Neuron (in vitro differentiated cells): Measurements from ENCODE around the gene DYRK1A.

ENCODE experiments used
- H2AFZ ChIP-seq: one replicate; pipeline ENCODE4 v1.6.1; 2013; ENCODE audit warnings: low read depth, mild to moderate bottlenecking, inconsistent platforms, low read length, moderate library complexity
- H3K27me3 ChIP-seq: one replicate; pipeline ENCODE4 v1.6.1; 2013; ENCODE audit warnings: low read length; ENCODE audit not compliant: insufficient read depth
- H3K36me3 ChIP-seq: one replicate; pipeline ENCODE4 v1.6.1; 2013; ENCODE audit warnings: low read length; ENCODE audit not compliant: insufficient read depth
- H3K4me1 ChIP-seq: one replicate; pipeline ENCODE4 v1.6.1; 2013; ENCODE audit warnings: low read length; ENCODE audit not compliant: insufficient read depth
- H3K4me3 ChIP-seq: 2 replicates; pipeline ENCODE4 v1.5.1; 2013; ENCODE audit warnings: mild to moderate bottlenecking, low read length, moderate library complexity
- H3K9me3 ChIP-seq: one replicate; pipeline ENCODE4 v1.6.1; 2013; ENCODE audit warnings: low read length

The DYRK1A gene

DNA sequence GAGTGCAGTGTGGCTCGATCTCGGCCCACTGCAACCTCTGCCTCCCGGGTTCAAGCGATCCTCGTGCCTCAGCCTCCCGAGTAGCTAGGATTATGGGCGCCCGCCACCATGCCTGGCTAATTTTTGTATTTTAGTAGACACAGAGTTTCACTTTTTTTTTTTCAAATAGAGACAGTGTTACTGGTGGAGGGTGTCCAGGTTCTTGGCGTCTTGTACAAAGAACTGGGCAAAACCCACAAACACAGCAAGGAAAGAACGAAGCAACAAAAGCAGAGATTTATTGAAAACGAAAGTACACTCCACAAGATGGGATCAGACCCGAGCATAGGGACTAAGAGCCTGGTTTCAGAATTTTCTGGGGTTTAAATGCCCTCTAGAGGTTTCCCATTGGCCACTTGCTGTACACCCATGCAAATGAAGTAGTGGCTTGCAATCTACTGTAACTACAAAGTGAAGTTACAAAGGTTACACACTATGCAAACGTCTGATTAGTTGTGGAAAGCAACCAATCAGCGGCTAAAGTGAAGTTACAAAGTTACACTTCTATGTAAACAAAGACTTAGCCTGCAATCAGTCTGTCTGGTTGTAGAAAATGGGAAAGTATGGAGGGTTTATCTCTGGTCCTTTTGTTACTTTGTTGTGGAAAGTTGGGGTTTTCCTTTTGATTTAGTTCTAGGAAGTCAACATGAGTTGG is 199.1 kb downstream of the DYRK1A start:
- no peaks in the 10 kb centered on the region for H3K4me1 ChIP-seq
- H3K4me3 ChIP-seq, result no peak overlapping the region
- no peaks in the 10 kb centered on the region for H3K36me3 ChIP-seq
- no peaks in the 10 kb centered on the region for H3K27me3 ChIP-seq
- H2AFZ ChIP-seq, result no peak overlapping the region
- H3K9me3 ChIP-seq, result peaks cover 2% of the 10 kb centered on the region

DNA sequence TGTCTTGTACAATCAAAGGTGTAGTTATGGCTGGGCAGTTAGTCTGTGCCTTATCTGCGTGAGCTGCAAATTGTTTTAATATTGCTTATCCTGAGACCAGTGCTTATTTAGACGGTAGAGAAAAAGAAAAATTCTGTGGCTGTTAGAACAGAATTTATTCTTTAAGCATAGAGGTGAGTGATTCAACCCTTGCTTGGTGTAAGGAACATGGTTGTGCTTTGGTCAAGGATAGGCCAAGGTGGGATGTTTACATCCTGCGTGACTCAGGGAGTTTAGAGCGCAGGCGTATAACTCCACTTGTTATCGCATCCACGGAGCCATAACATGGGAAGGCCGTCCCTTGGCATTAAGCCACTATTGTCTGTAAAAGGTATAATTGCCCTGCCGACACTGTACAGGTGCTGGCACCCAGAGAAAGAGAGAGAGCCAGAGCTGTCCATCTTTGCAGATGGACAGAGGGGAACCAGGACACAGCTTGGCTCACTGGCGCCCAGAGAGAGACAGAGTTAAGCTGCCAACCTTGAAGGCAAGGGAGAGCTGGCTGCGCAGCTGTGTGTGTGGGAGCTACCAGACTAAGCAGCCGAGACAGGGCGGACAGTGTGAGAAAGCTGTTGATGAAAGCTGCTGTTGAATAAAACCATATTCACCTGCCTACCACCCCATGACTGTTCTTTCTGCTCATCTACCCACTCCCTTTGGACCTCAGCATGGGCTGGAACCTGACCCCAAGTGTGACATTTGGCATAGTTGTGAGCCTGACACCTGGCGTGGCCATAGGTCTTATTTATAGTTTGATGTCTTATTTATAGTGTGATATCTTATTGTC is 200.4 kb downstream of the DYRK1A start:
- Histone ChIP-seq H3K27me3 (no peaks in the 10 kb centered on the region), H3K36me3 (no peaks in the 10 kb centered on the region), H3K9me3 (peaks cover 2% of the 10 kb centered on the region), H2AFZ (no peak overlapping the region), H3K4me3 (no peak overlapping the region), H3K4me1 (no peaks in the 10 kb centered on the region)

DNA sequence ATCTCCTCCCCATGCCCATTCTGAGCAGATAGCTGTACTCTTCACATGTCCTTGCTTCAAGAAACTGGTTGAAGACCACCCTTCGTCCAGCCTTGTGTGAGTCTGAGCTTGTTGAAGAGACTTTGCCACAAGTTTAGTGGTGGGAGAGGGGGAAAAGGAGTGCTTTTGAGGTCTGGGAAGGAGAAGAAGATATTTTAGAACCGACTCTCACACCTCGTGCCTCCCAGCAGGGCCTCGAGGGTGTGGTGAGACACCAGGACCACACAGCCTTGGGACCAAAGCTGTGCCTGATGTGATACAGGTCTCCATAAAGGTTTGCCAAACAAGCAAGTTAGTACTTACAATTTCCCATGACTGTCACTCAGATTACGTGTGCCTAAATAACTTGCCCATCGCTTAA is 201.8 kb downstream of the DYRK1A start:
- no peaks in the 10 kb centered on the region for H3K27me3 ChIP-seq
- H3K36me3 ChIP-seq, result no peaks in the 10 kb centered on the region
- H3K4me3 ChIP-seq, result no peak overlapping the region
- H3K4me1 ChIP-seq, result no peaks in the 10 kb centered on the region
- H2AFZ ChIP-seq, result no peak overlapping the region
- H3K9me3 ChIP-seq, result no peaks in the 10 kb centered on the region

DNA sequence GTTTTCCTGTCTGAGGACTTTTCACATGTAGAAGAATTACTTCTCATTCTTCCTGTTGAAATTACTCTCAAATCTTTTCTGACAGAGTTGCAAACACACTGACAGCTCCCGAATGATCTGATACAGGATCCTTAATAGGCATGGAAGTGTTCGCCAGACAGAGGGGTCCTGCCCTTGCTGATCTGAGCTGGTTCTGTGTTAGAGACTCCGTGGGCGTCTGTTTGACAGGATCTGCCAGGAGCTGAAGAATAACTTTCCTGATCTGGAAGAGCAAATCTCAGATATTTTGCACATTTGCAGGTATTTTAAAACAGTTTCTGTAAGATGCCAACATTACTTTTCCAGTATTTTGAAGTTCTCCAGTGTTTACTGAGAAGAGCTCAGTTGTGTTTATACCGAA is 202.3 kb downstream of the DYRK1A start:
- H3K4me1 ChIP-seq, result no peaks in the 10 kb centered on the region
- H3K36me3 ChIP-seq, result no peaks in the 10 kb centered on the region
- no peak overlapping the region for H3K4me3 ChIP-seq
- H3K9me3 ChIP-seq, result no peaks in the 10 kb centered on the region
- H3K27me3 ChIP-seq, result no peaks in the 10 kb centered on the region
- H2AFZ ChIP-seq, result no peak overlapping the region

DNA sequence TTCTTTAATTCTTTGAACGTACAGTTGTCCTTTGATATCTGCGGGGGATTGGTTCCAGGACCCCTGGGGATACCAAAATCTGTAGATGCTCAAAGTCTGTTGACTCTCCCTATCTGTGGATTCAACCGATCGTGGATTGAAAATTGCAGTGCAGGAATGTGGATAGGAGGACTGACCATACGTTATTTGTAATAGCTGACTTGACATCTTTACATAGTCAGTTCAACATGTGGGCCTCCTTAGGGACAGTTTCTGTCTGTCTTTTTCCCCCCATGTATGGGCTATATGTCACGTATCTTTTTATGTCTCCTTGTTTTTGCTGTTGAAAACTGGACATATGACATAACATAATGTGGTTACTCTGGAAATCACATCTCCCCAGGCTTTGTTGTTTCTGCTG is 204.9 kb downstream of the DYRK1A start:
- no peaks in the 10 kb centered on the region for H3K36me3 ChIP-seq
- H3K4me3 ChIP-seq, result no peak overlapping the region
- H2AFZ ChIP-seq, result no peak overlapping the region
- H3K27me3 ChIP-seq, result no peaks in the 10 kb centered on the region
- H3K4me1 ChIP-seq, result no peaks in the 10 kb centered on the region
- no peaks in the 10 kb centered on the region for H3K9me3 ChIP-seq

DNA sequence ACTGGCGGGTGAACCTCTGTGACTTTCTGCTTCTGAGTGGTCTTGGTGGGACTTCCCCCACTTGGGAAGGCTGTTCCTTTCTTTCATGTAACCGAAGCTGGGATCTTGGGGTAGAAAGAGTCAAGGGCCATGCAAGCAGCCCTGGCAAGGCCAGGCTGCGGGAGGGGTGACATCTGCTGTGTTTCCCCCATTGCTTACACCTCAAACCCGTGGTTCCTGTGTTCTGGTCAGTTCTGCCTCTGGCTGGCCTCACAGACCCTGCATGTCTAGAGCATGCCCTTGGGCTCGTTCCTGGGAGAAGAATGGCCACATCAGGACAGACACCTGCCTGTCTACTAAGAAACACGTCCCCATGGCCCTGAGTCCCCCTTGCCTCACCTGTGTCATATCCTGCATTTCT is 207.7 kb downstream of the DYRK1A start:
- H3K36me3 ChIP-seq, result no peaks in the 10 kb centered on the region
- peaks cover 4% of the 10 kb centered on the region for H3K9me3 ChIP-seq
- no peak overlapping the region for H2AFZ ChIP-seq
- no peak overlapping the region for H3K4me3 ChIP-seq
- H3K27me3 ChIP-seq, result no peaks in the 10 kb centered on the region
- no peaks in the 10 kb centered on the region for H3K4me1 ChIP-seq

DNA sequence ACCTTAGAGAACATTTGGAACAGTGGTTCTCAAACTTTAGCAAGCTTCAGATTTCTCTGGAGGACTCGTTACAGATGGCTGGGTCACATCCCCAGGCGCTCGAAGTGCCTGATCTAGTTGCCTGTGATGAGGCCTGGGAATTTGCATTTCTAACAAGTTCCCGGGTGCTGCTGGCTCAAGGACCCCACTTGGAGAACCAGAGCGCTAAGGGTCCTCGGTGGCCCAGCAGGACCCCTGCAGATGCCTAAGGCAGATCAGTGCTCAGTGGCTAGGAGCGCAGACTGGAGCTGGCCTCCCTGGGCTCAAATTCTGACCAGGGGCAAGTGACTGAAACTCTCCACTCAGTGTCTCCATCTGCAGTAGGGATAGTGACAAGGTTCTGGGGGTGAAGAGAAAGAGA is 208.2 kb downstream of the DYRK1A start:
- peaks cover 8% of the 10 kb centered on the region for H3K9me3 ChIP-seq
- H3K27me3 ChIP-seq, result no peaks in the 10 kb centered on the region
- H3K4me3 ChIP-seq, result no peak overlapping the region
- H3K4me1 ChIP-seq, result no peaks in the 10 kb centered on the region
- no peak overlapping the region for H2AFZ ChIP-seq
- no peaks in the 10 kb centered on the region for H3K36me3 ChIP-seq

DNA sequence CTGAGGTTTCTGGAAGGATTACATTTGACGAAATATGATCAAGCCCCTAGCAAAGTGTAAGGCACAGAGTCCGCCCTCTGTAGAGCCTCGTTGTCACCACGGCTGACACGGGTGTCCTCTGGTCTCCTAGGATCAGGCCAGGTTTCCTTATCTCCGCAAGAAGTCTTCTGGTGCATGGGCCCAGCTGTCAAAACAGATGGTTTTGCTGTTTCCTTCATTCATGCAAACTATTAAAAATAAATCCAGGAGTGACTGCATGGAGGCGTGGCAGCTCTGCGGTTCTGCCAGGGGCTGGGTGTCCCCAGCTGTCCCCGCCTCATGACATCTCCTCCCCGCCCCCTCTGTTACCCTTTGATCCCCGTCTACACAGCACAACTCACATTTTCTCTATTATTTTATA is 209.0 kb downstream of the DYRK1A start:
- Histone ChIP-seq H3K36me3 (no peaks in the 10 kb centered on the region), H3K9me3 (peaks cover 8% of the 10 kb centered on the region), H3K4me1 (no peaks in the 10 kb centered on the region), H3K4me3 (no peak overlapping the region), H3K27me3 (no peaks in the 10 kb centered on the region), H2AFZ (no peak overlapping the region)
